Neural cell (in vitro differentiated cells): Measurements from ENCODE around the gene PEAK1. TPM values are rescaled to one million over a fixed set of nuclear protein-coding genes. Genes with fewer than 3 reads are reported as not detected.

Experiments used
- H2AFZ ChIP-seq: fragments of 200-600, 300-800 bp; sonication (generic), shearing (Covaris generic); 2 replicates; pipeline ENCODE4 v1.6.0; 2014; ENCODE audit warnings: low read depth, mild to moderate bottlenecking, antibody characterized with exemption, low read length, moderate library complexity
- H3F3A ChIP-seq: fragments of 200-600 bp; shearing (Covaris generic); 2 replicates; pipeline ENCODE4 v1.6.1; 2016; ENCODE audit warnings: mild to moderate bottlenecking, moderate library complexity, mixed read lengths, antibody characterized with exemption, low read length; ENCODE audit not compliant: insufficient read depth, poor library complexity, severe bottlenecking
- H3K27ac ChIP-seq: fragments of 200-600, 300-800 bp; sonication (generic), shearing (Covaris generic); 2 replicates; pipeline ENCODE4 v1.5.1; 2014; ENCODE audit warnings: mild to moderate bottlenecking, low read length, moderate library complexity
- H3K27me3 ChIP-seq: fragments of 300-800, 200-600 bp; sonication (generic), shearing (Covaris generic); 2 replicates; pipeline ENCODE4 v1.6.0; 2014; ENCODE audit warnings: mild to moderate bottlenecking, low read depth, low read length, moderate library complexity; ENCODE audit not compliant: insufficient read depth
- H3K36me3 ChIP-seq: fragments of 300-800, 200-600 bp; sonication (generic), shearing (Covaris generic); 2 replicates; pipeline ENCODE4 v1.5.1; 2014; ENCODE audit warnings: mild to moderate bottlenecking, antibody characterized with exemption, low read length, moderate library complexity; ENCODE audit not compliant: insufficient read depth
- H3K4me2 ChIP-seq: fragments of 300-800, 200-600 bp; sonication (generic), shearing (Covaris generic); 2 replicates; pipeline ENCODE4 v1.6.0; 2014; ENCODE audit warnings: mild to moderate bottlenecking, low read length
- H3K4me3 ChIP-seq: fragments of 300-800, 200-600 bp; sonication (generic), shearing (Covaris generic); 2 replicates; pipeline ENCODE4 v1.5.1; 2014; ENCODE audit warnings: mild to moderate bottlenecking, low read length, moderate library complexity
- H3K79me2 ChIP-seq: fragments of 200-600 bp; shearing (Covaris generic); replicated peaks from 2 replicates; pipeline ENCODE4 v1.6.0; 2014; ENCODE audit warnings: mild to moderate bottlenecking, low read length, moderate library complexity; ENCODE audit not compliant: insufficient read depth
- H3K9ac ChIP-seq: fragments of 300-800, 200-600 bp; sonication (generic), shearing (Covaris generic); 2 replicates; pipeline ENCODE4 v1.6.1; 2016; ENCODE audit warnings: mild to moderate bottlenecking, low read length, mixed read lengths
- H3K9me2 ChIP-seq: fragments of 200-600 bp; shearing (Covaris generic); 2 replicates; pipeline ENCODE4 v1.6.1; 2016; ENCODE audit warnings: mild to moderate bottlenecking, low read length, mixed read lengths; ENCODE audit not compliant: insufficient read depth
- H3K9me3 ChIP-seq: fragments of 200-600, 300-800 bp; sonication (generic), shearing (Covaris generic); 2 replicates; pipeline ENCODE4 v1.6.1; 2016; ENCODE audit warnings: mild to moderate bottlenecking, mixed run types, low read length, moderate library complexity, mixed read lengths
- H4K20me1 ChIP-seq: fragments of 200-600 bp; shearing (Covaris generic); 2 replicates; pipeline ENCODE4 v1.6.1; 2016; ENCODE audit warnings: mild to moderate bottlenecking, mixed run types; ENCODE audit not compliant: insufficient read depth
- EP300 ChIP-seq: fragments of 450-650 bp; conservative IDR thresholded peaks from 2 replicates; pipeline ENCODE4 v1.6.1; 2014; ENCODE audit warnings: antibody characterized with exemption, mild to moderate bottlenecking, moderate library complexity; ENCODE audit not compliant: poor library complexity, severe bottlenecking
- EZH2 ChIP-seq: fragments of 200-600, 300-800 bp; shearing (Covaris generic), sonication (generic); IDR thresholded peaks from 2 replicates; pipeline ENCODE4 v1.6.1; 2014; ENCODE audit warnings: antibody characterized with exemption, low read length, borderline replicate concordance, mild to moderate bottlenecking; ENCODE audit not compliant: insufficient read depth, poor library complexity, severe bottlenecking
- MXI1 ChIP-seq: fragments of 450-650 bp; conservative IDR thresholded peaks from 2 replicates; pipeline ENCODE4 v1.6.1; 2014; ENCODE audit warnings: antibody characterized with exemption, mild to moderate bottlenecking; ENCODE audit not compliant: poor library complexity, severe bottlenecking
- POLR2AphosphoS5 ChIP-seq: IDR thresholded peaks from 2 replicates; pipeline ENCODE4 v1.6.1; 2012
- RAD21 ChIP-seq: fragments of 450-650 bp; conservative IDR thresholded peaks from 2 replicates; pipeline ENCODE4 v1.6.1; 2014; ENCODE audit warnings: antibody characterized with exemption, mild to moderate bottlenecking, moderate library complexity
- REST ChIP-seq: IDR thresholded peaks from 2 replicates; pipeline ENCODE4 v1.6.1; 2012; ENCODE audit warnings: borderline replicate concordance
- SMC3 ChIP-seq: fragments of 450-650 bp; conservative IDR thresholded peaks from 2 replicates; pipeline ENCODE4 v1.6.1; 2014; ENCODE audit warnings: antibody characterized with exemption, mild to moderate bottlenecking, moderate library complexity; ENCODE audit not compliant: poor library complexity
- TAF1 ChIP-seq: IDR thresholded peaks from 2 replicates; pipeline ENCODE4 v1.6.1; 2012; ENCODE audit warnings: low read depth
- polyA plus RNA-seq: library from polyadenylated mRNA; depleted of rRNA; stranded (reverse); fragments of >200 nt; gene quantifications from 2 replicates; pipeline ENCODE4 v1.2.3, GENCODE V29; 2014
- TF ChIP-seq, protein P1 (sequence below): fragments of 450-650 bp; IDR thresholded peaks from 2 replicates; pipeline ENCODE4 v1.5.1; 2014; ENCODE audit warnings: antibody characterized with exemption, mild to moderate bottlenecking, moderate library complexity; ENCODE audit not compliant: poor library complexity, severe bottlenecking

The PEAK1 gene
- polyA plus RNA-seq, 1 donor from 2014 or later: 5.8 TPM

DNA sequence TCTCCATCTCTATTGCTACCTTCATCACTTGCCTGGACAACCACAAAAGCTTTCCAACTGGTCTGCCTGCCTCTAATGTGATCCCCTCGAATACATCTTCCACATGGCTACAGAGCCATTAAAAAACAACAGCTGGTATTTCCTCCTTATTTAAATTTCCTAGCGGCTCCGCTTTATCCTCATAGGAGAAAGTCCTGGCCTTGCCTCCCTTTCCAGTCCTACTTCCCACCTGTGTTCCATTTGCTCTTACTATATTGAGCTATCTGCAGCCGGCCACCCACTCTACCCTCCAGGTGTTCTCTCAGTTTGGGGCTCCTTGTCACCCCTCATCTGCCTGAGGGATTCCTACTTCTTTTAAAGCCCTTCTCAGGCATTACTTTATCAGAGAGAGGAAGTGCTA, 299.3 kb downstream of the PEAK1 start:
- Histone ChIP-seq H3F3A (no peaks in the 10 kb centered on the region), H3K79me2 (no peaks in the 10 kb centered on the region), H2AFZ (no peak overlapping the region), H3K4me2 (no peak overlapping the region), H4K20me1 (no peaks in the 10 kb centered on the region), H3K27me3 (no peaks in the 10 kb centered on the region), H3K9ac (no peak overlapping the region), H3K9me3 (no peaks in the 10 kb centered on the region), H3K9me2 (no peaks in the 10 kb centered on the region), H3K27ac (no peak overlapping the region), H3K4me3 (no peak overlapping the region), H3K36me3 (no peaks in the 10 kb centered on the region)
- TF ChIP-seq EZH2: no peak
- no peak for TF ChIP-seq REST
- no peak for TF ChIP-seq MXI1
- TF ChIP-seq POLR2AphosphoS5: no peak
- TF ChIP-seq TAF1: no peak
- TF ChIP-seq EP300: no peak
- no peak for TF ChIP-seq SMC3
- TF ChIP-seq RAD21: no peak
- TF ChIP-seq, protein P1, sequence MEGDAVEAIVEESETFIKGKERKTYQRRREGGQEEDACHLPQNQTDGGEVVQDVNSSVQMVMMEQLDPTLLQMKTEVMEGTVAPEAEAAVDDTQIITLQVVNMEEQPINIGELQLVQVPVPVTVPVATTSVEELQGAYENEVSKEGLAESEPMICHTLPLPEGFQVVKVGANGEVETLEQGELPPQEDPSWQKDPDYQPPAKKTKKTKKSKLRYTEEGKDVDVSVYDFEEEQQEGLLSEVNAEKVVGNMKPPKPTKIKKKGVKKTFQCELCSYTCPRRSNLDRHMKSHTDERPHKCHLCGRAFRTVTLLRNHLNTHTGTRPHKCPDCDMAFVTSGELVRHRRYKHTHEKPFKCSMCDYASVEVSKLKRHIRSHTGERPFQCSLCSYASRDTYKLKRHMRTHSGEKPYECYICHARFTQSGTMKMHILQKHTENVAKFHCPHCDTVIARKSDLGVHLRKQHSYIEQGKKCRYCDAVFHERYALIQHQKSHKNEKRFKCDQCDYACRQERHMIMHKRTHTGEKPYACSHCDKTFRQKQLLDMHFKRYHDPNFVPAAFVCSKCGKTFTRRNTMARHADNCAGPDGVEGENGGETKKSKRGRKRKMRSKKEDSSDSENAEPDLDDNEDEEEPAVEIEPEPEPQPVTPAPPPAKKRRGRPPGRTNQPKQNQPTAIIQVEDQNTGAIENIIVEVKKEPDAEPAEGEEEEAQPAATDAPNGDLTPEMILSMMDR: no peak

GRCh38 chr15:77119446-77119845, 300.5 kb downstream of the PEAK1 start:
- H3K9me3 ChIP-seq: no peaks in the 10 kb centered on the region
- H3K4me2 ChIP-seq: no peak overlapping the region
- TF ChIP-seq MXI1: no peak
- TF ChIP-seq EP300: no peak
- no peak for TF ChIP-seq EZH2
- no peak for TF ChIP-seq RAD21
- no peak overlapping the region for H3K4me3 ChIP-seq
- no peaks in the 10 kb centered on the region for H3K36me3 ChIP-seq
- no peak overlapping the region for H3K27ac ChIP-seq
- no peaks in the 10 kb centered on the region for H3F3A ChIP-seq
- no peaks in the 10 kb centered on the region for H3K79me2 ChIP-seq
- H3K9me2 ChIP-seq: no peaks in the 10 kb centered on the region
- no peak overlapping the region for H2AFZ ChIP-seq
- H4K20me1 ChIP-seq: no peaks in the 10 kb centered on the region
- H3K27me3 ChIP-seq: no peaks in the 10 kb centered on the region
- no peak overlapping the region for H3K9ac ChIP-seq

DNA sequence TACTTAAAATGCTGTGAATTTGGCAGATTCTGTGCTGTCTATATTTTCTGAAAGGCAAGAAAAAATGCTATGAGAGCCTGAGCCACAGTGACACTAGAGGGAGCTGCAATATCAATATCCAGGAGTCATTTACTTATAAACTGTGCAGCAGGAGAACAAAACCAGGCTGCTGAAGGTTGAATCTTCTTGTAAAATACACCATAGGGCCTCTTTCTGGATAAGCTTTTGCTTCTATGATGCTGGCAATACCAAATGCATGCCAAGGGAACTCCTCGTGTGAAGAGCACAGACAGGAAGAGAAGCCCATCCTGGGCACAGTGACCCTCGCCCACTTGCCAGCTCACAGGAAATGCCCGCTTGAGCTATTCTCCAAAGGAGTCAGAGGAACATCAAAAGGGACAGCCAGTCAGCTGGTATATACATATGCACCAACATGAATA, 301.0 kb downstream of the PEAK1 start:
- H3K27me3 ChIP-seq: no peaks in the 10 kb centered on the region
- TF ChIP-seq EP300: no peak
- peak; percentile 90 for TF ChIP-seq RAD21
- TF ChIP-seq REST: no peak
- TF ChIP-seq MXI1: no peak
- TF ChIP-seq, protein P1: peak; percentile 89
- no peak for TF ChIP-seq TAF1
- TF ChIP-seq SMC3: peak; percentile 87
- no peak for TF ChIP-seq POLR2AphosphoS5
- TF ChIP-seq EZH2: no peak
- no peak overlapping the region for H3K9ac ChIP-seq
- no peak overlapping the region for H3K4me3 ChIP-seq
- H2AFZ ChIP-seq: no peak overlapping the region
- no peaks in the 10 kb centered on the region for H3F3A ChIP-seq
- no peaks in the 10 kb centered on the region for H3K36me3 ChIP-seq
- no peaks in the 10 kb centered on the region for H3K9me2 ChIP-seq
- no peaks in the 10 kb centered on the region for H3K9me3 ChIP-seq
- H3K27ac ChIP-seq: no peak overlapping the region
- no peaks in the 10 kb centered on the region for H4K20me1 ChIP-seq
- H3K79me2 ChIP-seq: no peaks in the 10 kb centered on the region
- H3K4me2 ChIP-seq: no peak overlapping the region
